ENCODE measurements around the gene SLC25A13. TPM values are rescaled to one million over a fixed set of nuclear protein-coding genes. Genes with fewer than 3 reads are reported as not detected.
"Not testable (repeated sequence)": the region's sequence is repeated elsewhere in the genome, so short reads cannot be mapped to it uniquely, and the experiment has no call there.

The SLC25A13 gene
- total RNA-seq, 1 experiment from 2014 or later, result 64.7 TPM

GRCh38 chr7:96300986-96301385 lies 20.9 kb downstream of the SLC25A13 start:
- H3K9me2 ChIP-seq (replicated peaks; ENCODE audit: insufficient read depth, low read length), result no peaks in the 10 kb centered on the region
- no peaks in the 10 kb centered on the region for H3K27me3 ChIP-seq (ENCODE audit: low read length)
- H2AFZ ChIP-seq (ENCODE audit: low read length), result no peak overlapping the region
- H3K9me3 ChIP-seq (ENCODE audit: low read length), result no peaks in the 10 kb centered on the region; the same call in 1 of the 2 replicates
- H3K4me1 ChIP-seq (ENCODE audit: low read length), result peaks cover 29% of the 10 kb centered on the region
- no peak overlapping the region for H3K9ac ChIP-seq (ENCODE audit: low read length)
- H3K27ac ChIP-seq (ENCODE audit: low read length), result peak overlapping the region; percentile 20; the same call in 1 of the 2 replicates
- peak overlapping the region; percentile 25 for H3K4me2 ChIP-seq (ENCODE audit: low read depth, low read length, poor library complexity, severe bottlenecking)
- H3K79me2 ChIP-seq (ENCODE audit: low read length), result peaks cover 99% of the 10 kb centered on the region
- no peaks in the 10 kb centered on the region for H4K20me1 ChIP-seq (ENCODE audit: insufficient read depth, low read depth, low read length)
- peaks cover 8% of the 10 kb centered on the region for H3K36me3 ChIP-seq (ENCODE audit: insufficient read depth, low read length)
- no peak overlapping the region for H3K4me3 ChIP-seq (ENCODE audit: low read length)
- DNase-seq, result no peak

- Histone ChIP-seq H3K9me3 (ENCODE audit: low read length) (no peaks in the 10 kb centered on the region; the same call in 1 of the 2 replicates), H3K4me1 (ENCODE audit: low read length) (peaks cover 26% of the 10 kb centered on the region), H2AFZ (ENCODE audit: low read length) (no peak overlapping the region), H3K36me3 (ENCODE audit: insufficient read depth, low read length) (peaks cover 11% of the 10 kb centered on the region), H3K4me2 (ENCODE audit: low read depth, low read length, poor library complexity, severe bottlenecking) (no peak overlapping the region), H3K27ac (ENCODE audit: low read length) (peak overlapping the region; percentile 20; the same call in 1 of the 2 replicates), H3K4me3 (ENCODE audit: low read length) (no peak overlapping the region), H3K9me2 (replicated peaks; ENCODE audit: insufficient read depth, low read length) (no peaks in the 10 kb centered on the region), H3K79me2 (ENCODE audit: low read length) (peaks cover 97% of the 10 kb centered on the region), H4K20me1 (ENCODE audit: insufficient read depth, low read depth, low read length) (no peaks in the 10 kb centered on the region), H3K27me3 (ENCODE audit: low read length) (no peaks in the 10 kb centered on the region), H3K9ac (ENCODE audit: low read length) (no peak overlapping the region)
- no peak for DNase-seq
Measured at GRCh38 chr7:96300502-96300901, 21.4 kb downstream of the SLC25A13 start.

DNA sequence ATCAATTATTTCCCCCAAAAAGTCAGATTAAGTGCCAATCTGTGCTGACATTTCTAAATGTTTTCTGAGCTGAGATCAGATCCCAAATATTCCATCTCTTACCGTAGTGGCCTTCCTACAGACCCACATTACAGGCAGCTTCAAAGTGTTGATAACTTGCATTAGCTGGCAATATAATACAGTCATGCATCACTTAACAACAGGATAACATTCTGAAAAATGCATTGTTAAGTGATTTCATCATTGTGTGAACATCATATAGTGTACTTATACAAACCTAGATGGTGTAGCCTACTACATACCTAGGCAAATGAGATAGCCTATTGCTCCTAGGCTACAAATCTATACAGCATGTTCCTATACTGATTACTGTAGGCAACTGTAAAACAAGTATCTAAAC lies 22.4 kb downstream of the SLC25A13 start:
- H3K4me3 ChIP-seq (ENCODE audit: low read length), result no peak overlapping the region
- no peaks in the 10 kb centered on the region for H3K27me3 ChIP-seq (ENCODE audit: low read length)
- H3K4me2 ChIP-seq (ENCODE audit: low read depth, low read length, poor library complexity, severe bottlenecking), result no peak overlapping the region
- H3K27ac ChIP-seq (ENCODE audit: low read length), result no peak overlapping the region
- H3K36me3 ChIP-seq (ENCODE audit: insufficient read depth, low read length), result peaks cover 14% of the 10 kb centered on the region
- peaks cover 97% of the 10 kb centered on the region for H3K79me2 ChIP-seq (ENCODE audit: low read length)
- no peaks in the 10 kb centered on the region; the same call in 1 of the 2 replicates for H3K9me3 ChIP-seq (ENCODE audit: low read length)
- H3K9me2 ChIP-seq (replicated peaks; ENCODE audit: insufficient read depth, low read length), result no peaks in the 10 kb centered on the region
- no peaks in the 10 kb centered on the region for H4K20me1 ChIP-seq (ENCODE audit: insufficient read depth, low read depth, low read length)
- no peak for DNase-seq
- H2AFZ ChIP-seq (ENCODE audit: low read length), result no peak overlapping the region
- H3K4me1 ChIP-seq (ENCODE audit: low read length), result peaks cover 26% of the 10 kb centered on the region
- no peak overlapping the region for H3K9ac ChIP-seq (ENCODE audit: low read length)

- Histone ChIP-seq H3K27me3 (ENCODE audit: low read length) (no peaks in the 10 kb centered on the region), H3K4me3 (ENCODE audit: low read length) (no peak overlapping the region), H3K9me3 (ENCODE audit: low read length) (no peaks in the 10 kb centered on the region), H3K9ac (ENCODE audit: low read length) (no peak overlapping the region), H3K4me1 (ENCODE audit: low read length) (peaks cover 23% of the 10 kb centered on the region), H3K9me2 (replicated peaks; ENCODE audit: insufficient read depth, low read length) (no peaks in the 10 kb centered on the region), H3K27ac (ENCODE audit: low read length) (no peak overlapping the region), H3K79me2 (ENCODE audit: low read length) (peaks cover 82% of the 10 kb centered on the region), H4K20me1 (ENCODE audit: insufficient read depth, low read depth, low read length) (no peaks in the 10 kb centered on the region), H2AFZ (ENCODE audit: low read length) (no peak overlapping the region), H3K36me3 (ENCODE audit: insufficient read depth, low read length) (peaks cover 15% of the 10 kb centered on the region), H3K4me2 (ENCODE audit: low read depth, low read length, poor library complexity, severe bottlenecking) (no peak overlapping the region)
- no peak for DNase-seq
Measured at GRCh38 chr7:96297876-96298275, 24.0 kb downstream of the SLC25A13 start.

- not testable (repeated sequence) for H3K4me3 ChIP-seq (ENCODE audit: low read length); H3K9me3 ChIP-seq (ENCODE audit: low read length); H4K20me1 ChIP-seq (ENCODE audit: insufficient read depth, low read depth, low read length); H3K27me3 ChIP-seq (ENCODE audit: low read length); H3K9me2 ChIP-seq (replicated peaks; ENCODE audit: insufficient read depth, low read length); H3K4me2 ChIP-seq (ENCODE audit: low read depth, low read length, poor library complexity, severe bottlenecking); H3K27ac ChIP-seq (ENCODE audit: low read length); DNase-seq; H3K9ac ChIP-seq (ENCODE audit: low read length); H2AFZ ChIP-seq (ENCODE audit: low read length)
- peaks cover 15% of the 10 kb centered on the region for H3K36me3 ChIP-seq (ENCODE audit: insufficient read depth, low read length)
- peaks cover 77% of the 10 kb centered on the region for H3K79me2 ChIP-seq (ENCODE audit: low read length)
- peaks cover 19% of the 10 kb centered on the region for H3K4me1 ChIP-seq (ENCODE audit: low read length)
Measured at GRCh38 chr7:96297446-96297845, 24.5 kb downstream of the SLC25A13 start.

DNA sequence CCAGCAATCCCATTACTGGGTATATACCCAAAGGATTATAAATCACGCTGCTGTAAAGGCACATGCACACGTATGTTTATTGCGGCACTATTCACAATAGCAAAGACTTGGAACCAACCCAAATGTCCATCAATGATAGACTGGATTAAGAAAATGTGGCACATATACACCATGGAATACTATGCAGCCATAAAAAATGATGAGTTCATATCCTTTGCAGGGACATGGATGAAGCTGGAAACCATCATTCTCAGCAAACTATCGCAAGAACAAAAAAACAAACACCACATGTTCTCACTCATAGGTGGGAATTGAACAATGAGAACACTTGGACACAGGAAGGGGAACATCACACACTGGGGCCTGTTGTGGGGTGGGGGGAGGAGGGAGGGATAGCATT lies 28.0 kb downstream of the SLC25A13 start:
- not testable (repeated sequence) for H3K4me1 ChIP-seq (ENCODE audit: low read length); H3K9me3 ChIP-seq (ENCODE audit: low read length); H3K9ac ChIP-seq (ENCODE audit: low read length); H3K27me3 ChIP-seq (ENCODE audit: low read length); H3K9me2 ChIP-seq (replicated peaks; ENCODE audit: insufficient read depth, low read length); H4K20me1 ChIP-seq (ENCODE audit: insufficient read depth, low read depth, low read length); H2AFZ ChIP-seq (ENCODE audit: low read length); H3K4me2 ChIP-seq (ENCODE audit: low read depth, low read length, poor library complexity, severe bottlenecking); DNase-seq; H3K4me3 ChIP-seq (ENCODE audit: low read length); H3K27ac ChIP-seq (ENCODE audit: low read length)
- H3K79me2 ChIP-seq (ENCODE audit: low read length), result peaks cover 51% of the 10 kb centered on the region
- H3K36me3 ChIP-seq (ENCODE audit: insufficient read depth, low read length), result peaks cover 15% of the 10 kb centered on the region

DNA sequence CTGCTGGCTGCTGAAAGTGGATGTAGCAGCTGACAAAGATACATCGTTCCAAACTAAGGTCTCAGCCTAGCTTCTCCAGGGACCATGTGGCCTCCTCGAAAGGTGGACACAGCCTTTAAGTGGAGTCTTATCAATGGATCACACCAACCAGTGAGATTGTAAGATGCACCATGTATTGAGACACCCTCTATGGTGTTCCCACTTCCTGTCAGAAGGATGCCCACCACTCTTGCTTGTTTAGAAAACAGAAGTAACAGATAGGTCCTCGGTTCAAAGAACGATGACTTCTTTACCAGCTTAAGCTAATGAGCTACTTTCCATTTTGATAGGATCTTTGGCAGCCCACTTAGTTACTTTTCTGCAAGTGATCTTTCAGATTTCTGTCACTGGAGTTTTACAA lies 34.3 kb downstream of the SLC25A13 start:
- Histone ChIP-seq H3K9ac (ENCODE audit: low read length) (no peak overlapping the region), H2AFZ (ENCODE audit: low read length) (no peak overlapping the region), H3K79me2 (ENCODE audit: low read length) (peaks cover 68% of the 10 kb centered on the region)

GRCh38 chr7:96287132-96287531 lies 34.8 kb downstream of the SLC25A13 start:
- Histone ChIP-seq H3K9ac (ENCODE audit: low read length) (no peak overlapping the region), H3K36me3 (ENCODE audit: insufficient read depth, low read length) (peaks cover 8% of the 10 kb centered on the region), H3K27ac (ENCODE audit: low read length) (no peak overlapping the region), H3K9me3 (ENCODE audit: low read length) (no peaks in the 10 kb centered on the region), H3K4me3 (ENCODE audit: low read length) (no peak overlapping the region), H2AFZ (ENCODE audit: low read length) (no peak overlapping the region), H3K79me2 (ENCODE audit: low read length) (peaks cover 72% of the 10 kb centered on the region), H3K4me2 (ENCODE audit: low read depth, low read length, poor library complexity, severe bottlenecking) (no peak overlapping the region), H3K4me1 (ENCODE audit: low read length) (peaks cover 16% of the 10 kb centered on the region), H3K27me3 (ENCODE audit: low read length) (no peaks in the 10 kb centered on the region), H4K20me1 (ENCODE audit: insufficient read depth, low read depth, low read length) (no peaks in the 10 kb centered on the region), H3K9me2 (replicated peaks; ENCODE audit: insufficient read depth, low read length) (no peaks in the 10 kb centered on the region)
- peak; percentile 44 for DNase-seq

More for the DNA sequence above, 34.3 kb downstream of the SLC25A13 start:
- peak; percentile 25 for DNase-seq
- Histone ChIP-seq H3K27ac (ENCODE audit: low read length) (no peak overlapping the region), H3K9me2 (replicated peaks; ENCODE audit: insufficient read depth, low read length) (no peaks in the 10 kb centered on the region), H3K27me3 (ENCODE audit: low read length) (no peaks in the 10 kb centered on the region), H4K20me1 (ENCODE audit: insufficient read depth, low read depth, low read length) (no peaks in the 10 kb centered on the region), H3K36me3 (ENCODE audit: insufficient read depth, low read length) (peaks cover 8% of the 10 kb centered on the region), H3K4me2 (ENCODE audit: low read depth, low read length, poor library complexity, severe bottlenecking) (no peak overlapping the region), H3K4me1 (ENCODE audit: low read length) (peaks cover 16% of the 10 kb centered on the region), H3K4me3 (ENCODE audit: low read length) (no peak overlapping the region), H3K9me3 (ENCODE audit: low read length) (no peaks in the 10 kb centered on the region)

- H3K4me3 ChIP-seq (ENCODE audit: low read length), result no peak overlapping the region
- peaks cover 12% of the 10 kb centered on the region for H3K36me3 ChIP-seq (ENCODE audit: insufficient read depth, low read length)
- no peaks in the 10 kb centered on the region for H4K20me1 ChIP-seq (ENCODE audit: insufficient read depth, low read depth, low read length)
- peak; percentile 14 for DNase-seq
- H3K4me2 ChIP-seq (ENCODE audit: low read depth, low read length, poor library complexity, severe bottlenecking), result no peak overlapping the region
- H3K9ac ChIP-seq (ENCODE audit: low read length), result no peak overlapping the region
- H2AFZ ChIP-seq (ENCODE audit: low read length), result no peak overlapping the region
- no peaks in the 10 kb centered on the region for H3K27me3 ChIP-seq (ENCODE audit: low read length)
- peaks cover 16% of the 10 kb centered on the region for H3K4me1 ChIP-seq (ENCODE audit: low read length)
- no peaks in the 10 kb centered on the region for H3K9me3 ChIP-seq (ENCODE audit: low read length)
- no peaks in the 10 kb centered on the region for H3K9me2 ChIP-seq (replicated peaks; ENCODE audit: insufficient read depth, low read length)
- peaks cover 83% of the 10 kb centered on the region for H3K79me2 ChIP-seq (ENCODE audit: low read length)
- no peak overlapping the region for H3K27ac ChIP-seq (ENCODE audit: low read length)
Measured at GRCh38 chr7:96285579-96285978, 36.3 kb downstream of the SLC25A13 start.

Data from Karpas-422 (cell line).